ENCODE results near the gene JAM3.

JAM3 gene

DNA sequence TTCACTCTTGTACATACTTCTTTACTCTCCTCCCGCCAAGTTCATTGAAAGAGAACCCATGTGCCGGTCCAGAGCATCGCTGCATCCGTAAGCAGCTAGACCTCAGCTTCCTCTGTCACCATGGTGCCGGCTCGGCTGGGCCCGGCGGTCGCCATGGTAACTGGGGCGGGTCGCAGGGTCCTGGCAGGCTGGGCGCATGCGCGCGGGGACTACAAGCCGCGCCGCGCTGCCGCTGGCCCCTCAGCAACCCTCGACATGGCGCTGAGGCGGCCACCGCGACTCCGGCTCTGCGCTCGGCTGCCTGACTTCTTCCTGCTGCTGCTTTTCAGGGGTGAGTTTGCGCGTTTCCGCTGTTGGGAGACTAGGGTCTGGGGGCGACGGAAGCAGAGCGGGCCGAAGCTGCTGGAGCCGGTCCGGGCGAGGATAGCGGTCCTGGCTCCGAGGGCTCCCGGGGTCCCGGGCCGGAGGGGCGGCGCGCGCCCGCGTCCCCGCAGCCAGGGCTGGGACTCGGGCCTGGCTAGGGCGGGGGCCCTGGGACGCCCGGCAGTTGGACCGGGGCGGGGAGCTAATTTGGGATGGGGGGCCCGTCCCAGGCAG is at the start of gene JAM3:
Gene JAM3 (plus strand): TSS at position 244 of the 597 bp plus-strand sequence. CDS start 12 bp downstream, at position 256.
- TF ChIP-seq, protein P1, sequence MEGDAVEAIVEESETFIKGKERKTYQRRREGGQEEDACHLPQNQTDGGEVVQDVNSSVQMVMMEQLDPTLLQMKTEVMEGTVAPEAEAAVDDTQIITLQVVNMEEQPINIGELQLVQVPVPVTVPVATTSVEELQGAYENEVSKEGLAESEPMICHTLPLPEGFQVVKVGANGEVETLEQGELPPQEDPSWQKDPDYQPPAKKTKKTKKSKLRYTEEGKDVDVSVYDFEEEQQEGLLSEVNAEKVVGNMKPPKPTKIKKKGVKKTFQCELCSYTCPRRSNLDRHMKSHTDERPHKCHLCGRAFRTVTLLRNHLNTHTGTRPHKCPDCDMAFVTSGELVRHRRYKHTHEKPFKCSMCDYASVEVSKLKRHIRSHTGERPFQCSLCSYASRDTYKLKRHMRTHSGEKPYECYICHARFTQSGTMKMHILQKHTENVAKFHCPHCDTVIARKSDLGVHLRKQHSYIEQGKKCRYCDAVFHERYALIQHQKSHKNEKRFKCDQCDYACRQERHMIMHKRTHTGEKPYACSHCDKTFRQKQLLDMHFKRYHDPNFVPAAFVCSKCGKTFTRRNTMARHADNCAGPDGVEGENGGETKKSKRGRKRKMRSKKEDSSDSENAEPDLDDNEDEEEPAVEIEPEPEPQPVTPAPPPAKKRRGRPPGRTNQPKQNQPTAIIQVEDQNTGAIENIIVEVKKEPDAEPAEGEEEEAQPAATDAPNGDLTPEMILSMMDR (conservative IDR thresholded peaks at IDR 0.05; ENCODE audit: low read depth, low read length): no peak
- peak; percentile 96 for DNase-seq (ENCODE audit: low read depth)

GRCh38 chr11:134019500-134019899 is 49.4 kb upstream of the JAM3 start:
- no peak for DNase-seq (ENCODE audit: low read depth)
- TF ChIP-seq, protein P1 (conservative IDR thresholded peaks at IDR 0.05; ENCODE audit: low read depth, low read length): no peak
- no peak overlapping the region for H3K4me3 ChIP-seq (ENCODE audit: low read depth, low read length)

More for the DNA sequence above, at the start of gene JAM3:
- peak within 1 kb of the TSS; percentile 90 for H3K4me3 ChIP-seq (ENCODE audit: low read depth, low read length)

DNA sequence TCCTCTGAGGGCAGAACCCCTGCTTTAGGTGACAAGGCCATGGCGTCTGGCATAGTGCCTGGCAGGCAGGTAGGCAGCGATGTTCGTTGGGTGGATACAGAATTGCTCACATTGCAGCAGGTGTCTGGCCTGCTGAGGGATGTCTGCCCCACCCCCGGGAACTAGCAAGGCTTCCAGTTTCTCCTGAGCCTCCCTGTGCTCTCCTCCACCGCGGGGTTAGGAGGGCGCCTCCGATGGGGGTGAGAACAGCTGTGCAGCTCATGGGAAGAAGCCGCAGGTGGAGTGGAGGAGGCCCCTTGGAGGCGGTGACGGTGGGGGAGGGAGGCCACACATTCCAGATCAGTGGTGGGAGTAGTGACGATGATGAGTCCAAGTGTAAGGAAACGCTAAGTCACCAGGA is 48.3 kb upstream of the JAM3 start:
- TF ChIP-seq, protein P1 (conservative IDR thresholded peaks at IDR 0.05; ENCODE audit: low read depth, low read length): no peak
- no peak overlapping the region for H3K4me3 ChIP-seq (ENCODE audit: low read depth, low read length)
- no peak for DNase-seq (ENCODE audit: low read depth)

DNA sequence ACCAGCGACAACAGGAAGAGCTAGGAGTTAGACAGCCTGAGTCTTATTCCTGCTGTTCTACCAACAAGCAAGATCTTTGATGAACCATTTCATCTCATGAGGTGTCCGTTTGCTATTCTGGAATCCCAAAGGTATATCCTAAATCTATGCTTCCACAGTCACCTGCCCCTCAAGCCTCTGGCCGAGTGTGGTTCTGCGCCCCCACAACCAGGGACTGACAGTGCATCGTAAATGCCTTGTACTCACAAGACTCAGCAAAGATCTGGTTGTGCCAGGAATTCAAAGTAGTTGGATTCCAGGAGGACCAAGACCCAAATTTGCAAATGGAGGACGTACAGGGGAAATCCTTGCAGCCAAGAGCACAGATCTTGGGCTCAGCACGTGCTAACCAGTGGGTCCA is 47.5 kb upstream of the JAM3 start:
- TF ChIP-seq, protein P1 (conservative IDR thresholded peaks at IDR 0.05; ENCODE audit: low read depth, low read length): no peak
- H3K4me3 ChIP-seq (ENCODE audit: low read depth, low read length): no peak overlapping the region
- no peak for DNase-seq (ENCODE audit: low read depth)

- TF ChIP-seq, protein P1 (conservative IDR thresholded peaks at IDR 0.05; ENCODE audit: low read depth, low read length): no peak
- no peak for DNase-seq (ENCODE audit: low read depth)
- H3K4me3 ChIP-seq (ENCODE audit: low read depth, low read length): no peak overlapping the region
Measured at GRCh38 chr11:134022748-134023147, 46.1 kb upstream of the JAM3 start.

GRCh38 chr11:134024420-134025081 is 44.3 kb upstream of the JAM3 start:
- TF ChIP-seq, protein P1 (conservative IDR thresholded peaks at IDR 0.05; ENCODE audit: low read depth, low read length): no peak
- no peak for DNase-seq (ENCODE audit: low read depth)
- no peak overlapping the region for H3K4me3 ChIP-seq (ENCODE audit: low read depth, low read length)

GRCh38 chr11:134025082-134025429 is 43.8 kb upstream of the JAM3 start:
- DNase-seq (ENCODE audit: low read depth): no peak
- TF ChIP-seq, protein P1 (conservative IDR thresholded peaks at IDR 0.05; ENCODE audit: low read depth, low read length): no peak
- H3K4me3 ChIP-seq (ENCODE audit: low read depth, low read length): no peak overlapping the region

All from choroid plexus epithelial cell (primary cell).